Adrenal gland (tissue), 12 donors: ENCODE results near the gene TCERG1L. TPM values are rescaled to one million over a fixed set of nuclear protein-coding genes. Genes with fewer than 3 reads are reported as not detected.

Source experiments
- DNase-seq, 7 donors: peaks; one replicate each; pipeline ENCODE4 v3.0.0-alpha.2; 2019 to 2020
- H3K27ac ChIP-seq, 5 donors: fragments of 200-600 bp; sonication (generic) in 4 of 5; 1 replicate in 3 of 5; 2 replicates in 2 of 5; pipeline versions ENCODE4 v1.5.1 to v1.8.0; 2016 to 2020; ENCODE audit warnings: mild to moderate bottlenecking in 1 of 5
- H3K27me3 ChIP-seq: fragments of 200-600 bp; 2 replicates; pipeline ENCODE4 v1.8.0; 2021
- H3K36me3 ChIP-seq, 2 donors: fragments of 200-600 bp; replicated peaks in 1 of 2; 1 replicate in 1 of 2; 2 replicates in 1 of 2; pipeline versions ENCODE4 v1.5.1 to v1.8.0; 2018 to 2022
- H3K4me1 ChIP-seq, 2 donors: fragments of 200-600 bp; replicated peaks in 1 of 2; 1 replicate in 1 of 2; 2 replicates in 1 of 2; pipeline versions ENCODE4 v1.5.1 to v1.8.0; 2018 to 2021
- H3K4me3 ChIP-seq, 4 donors: fragments of 200-600 bp; sonication (generic) in 3 of 4; one replicate each; pipeline ENCODE4 v1.5.1; 2016 to 2018
- H3K9me3 ChIP-seq, 3 donors: fragments of 200-600 bp; sonication (generic) in 1 of 3; replicated peaks in 1 of 3; 1 replicate in 2 of 3; 2 replicates in 1 of 3; pipeline versions ENCODE4 v1.5.1 to v1.8.0; 2016 to 2021
- CTCF ChIP-seq, 6 experiments: fragments of 450-650 bp in 4 of 6; fragments of 200-600 bp in 2 of 6; sonication (generic) in 1 of 6; IDR thresholded peaks; 1 replicate in 5 of 6; 2 replicates in 1 of 6; pipeline versions ENCODE4 v1.5.1 to v1.8.0; 2016 to 2021; ENCODE audit warnings: antibody characterized with exemption in 6 of 6, mild to moderate bottlenecking in 2 of 6, moderate library complexity in 1 of 6
- POLR2A ChIP-seq, 2 donors: fragments of 450-650 bp; IDR thresholded peaks; one replicate each; pipeline ENCODE4 v1.6.1; 2017; ENCODE audit warnings: antibody characterized with exemption in 2 of 2, mild to moderate bottlenecking in 2 of 2, moderate library complexity in 1 of 2
- WGBS, 4 donors: extraction: QIAGEN DNeasy Blood & Tissue Kit in 2 of 4; methylation state at CpG; one replicate each; pipeline versions ENCODE4 v1.1.5 to v1.1.7; 2013 to 2017; 5-methylcytosine and 5-hydroxymethylcytosine counted together
- intact Hi-C, 2 donors: fragments of 100-400 bp; cut with DNase I; formaldehyde crosslinking; loops; one replicate each; pipeline versions ENCODE4 v1.14.1 to v1.15.0; 2022 to 2023
- polyA plus RNA-seq, 3 donors: library from polyadenylated mRNA; stranded (reverse); fragments of 200-250 nt in 2 of 3; fragments of 350-450 nt in 1 of 3; fragmentation: Illumina TruSeq in 1 of 3; extraction: RNeasy Lipid Tissue Mini Kit (QIAGEN cat#74804) in 1 of 3; gene quantifications; one replicate each; pipeline ENCODE4 v1.2.3, GENCODE V29; 2013 to 2014
- total RNA-seq, 9 donors: library from RNA; depleted of rRNA in 4 of 9; stranded (reverse); fragments of >200 nt in 4 of 9; fragments of 120-200 nt in 1 of 9; fragmentation: NEBNext Ultra II Directional in 1 of 9; extraction: Animal tissue kit (Norgen Biotek cat#: 25700) in 1 of 9; gene quantifications; one replicate each; pipeline versions ENCODE4 v1.1.0 to v1.2.4, GENCODE V29; 2013 to 2023
- donor health status: healthy with polysubstance abuse.
- donor health status: Bipolar disorder and iron deficiency.
- donor health status: DM: yes; HTN: yes; CAD: no.
- donor health status: DM: no; HTN: no; CAD: no.
- donor health status: DM: no; HTN: no; CAD: no.
- donor health status: DM: yes; HTN: yes; CAD: no.

The TCERG1L gene
- total and polyA plus RNA-seq, 12 donors: 0.17 to 3.4 (median 0.97) TPM

DNA sequence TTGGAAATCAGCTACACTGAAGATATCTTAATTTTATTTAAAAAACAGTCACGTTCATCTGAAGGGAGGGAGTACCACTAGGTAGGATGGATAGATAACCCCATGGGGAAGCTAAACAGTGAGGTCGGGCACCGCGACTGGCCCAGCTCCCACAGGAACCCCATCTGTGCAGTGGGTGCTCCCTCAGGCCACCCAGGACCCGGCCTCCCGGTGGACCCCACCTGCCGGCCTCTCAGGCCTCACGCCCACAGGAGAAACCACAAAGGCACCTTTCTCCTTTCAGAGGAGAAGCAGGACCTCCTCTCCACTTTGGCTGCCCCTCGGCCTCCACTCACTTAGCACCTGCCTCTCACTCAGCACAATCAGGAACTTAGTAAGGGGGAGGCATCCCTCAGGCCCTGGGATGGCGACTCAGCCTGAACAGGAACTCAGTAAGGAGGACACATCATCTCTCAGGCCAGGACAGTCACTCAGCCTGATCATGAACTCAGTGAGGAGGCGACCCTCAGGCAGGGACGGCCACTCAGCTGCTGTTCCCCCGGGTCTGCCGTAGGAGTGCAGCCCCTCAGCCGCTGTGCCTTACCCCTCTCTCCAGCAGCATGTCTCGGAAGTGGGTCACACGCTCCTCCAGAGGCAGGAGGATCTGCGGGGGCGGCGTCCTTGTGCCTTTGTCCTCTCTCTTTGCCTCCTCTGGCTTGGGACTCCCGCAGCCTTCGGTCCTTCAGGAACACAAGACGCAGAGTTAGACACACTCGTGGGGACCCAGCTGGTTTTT, 195.1 kb downstream of the TCERG1L start:
- Histone ChIP-seq H3K4me1 (peaks cover 0 to 5% of the 10 kb centered on the region in 2 donors), H3K4me3 (no peak overlapping the region), H3K27me3 (no peaks in the 10 kb centered on the region), H3K36me3 (no peaks in the 10 kb centered on the region), H3K9me3 (no peaks in the 10 kb centered on the region), H3K27ac (no peak overlapping the region)
- DNase-seq: no peak
- 85 to 91% (median 89%) methylated on average over 15 to 24 of the region's 24 CpGs for WGBS, 4 donors
- no peak for TF ChIP-seq CTCF (IDR thresholded peaks at IDR 0.05)
- no peak for TF ChIP-seq POLR2A (IDR thresholded peaks at IDR 0.05)
- intact Hi-C loops: no loop called here

GRCh38 chr10:131115801-131116200, 195.7 kb downstream of the TCERG1L start:
- Histone ChIP-seq H3K4me1 (peaks cover 0 to 7% of the 10 kb centered on the region in 2 donors), H3K4me3 (no peak overlapping the region), H3K9me3 (no peaks in the 10 kb centered on the region), H3K27ac (no peak overlapping the region), H3K36me3 (no peaks in the 10 kb centered on the region), H3K27me3 (no peaks in the 10 kb centered on the region)
- TF ChIP-seq CTCF (IDR thresholded peaks at IDR 0.05): no peak
- TF ChIP-seq POLR2A (IDR thresholded peaks at IDR 0.05): no peak
- intact Hi-C loops: no loop called here
- DNase-seq: no peak
- 31 to 87% (median 83%) methylated on average over 1 to 4 of the region's 4 CpGs for WGBS, 4 donors

DNA sequence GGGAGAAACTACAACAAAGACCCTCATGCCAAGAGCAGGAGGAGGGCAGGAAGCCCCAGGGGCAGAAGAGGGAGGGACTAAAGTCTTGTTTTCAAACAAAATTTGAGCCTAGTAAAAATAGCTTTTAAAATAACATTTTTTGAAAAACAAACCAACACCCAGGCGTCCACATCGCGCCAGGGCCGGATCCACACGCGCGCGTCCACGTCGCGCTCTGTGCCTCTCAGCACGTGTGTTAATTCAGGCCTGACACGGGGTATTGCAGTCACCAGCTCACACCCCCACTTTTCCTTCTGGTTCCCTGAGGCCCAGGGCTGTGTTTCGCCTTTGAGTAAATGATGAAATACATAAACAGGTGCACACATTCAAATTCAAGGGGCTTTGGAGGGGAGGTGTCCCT, 196.2 kb downstream of the TCERG1L start:
- 94 to 95% (median 95%) methylated on average over 14 of the region's 14 CpGs for WGBS, 4 donors
- Histone ChIP-seq H3K27ac (no peak overlapping the region), H3K27me3 (no peaks in the 10 kb centered on the region), H3K4me3 (no peak overlapping the region), H3K9me3 (no peaks in the 10 kb centered on the region), H3K36me3 (no peaks in the 10 kb centered on the region), H3K4me1 (peaks cover 0 to 10% of the 10 kb centered on the region in 2 donors)
- no peak for DNase-seq
- intact Hi-C loops: no loop called here
- TF ChIP-seq POLR2A (IDR thresholded peaks at IDR 0.05) (no peak), CTCF (IDR thresholded peaks at IDR 0.05) (no peak)

DNA sequence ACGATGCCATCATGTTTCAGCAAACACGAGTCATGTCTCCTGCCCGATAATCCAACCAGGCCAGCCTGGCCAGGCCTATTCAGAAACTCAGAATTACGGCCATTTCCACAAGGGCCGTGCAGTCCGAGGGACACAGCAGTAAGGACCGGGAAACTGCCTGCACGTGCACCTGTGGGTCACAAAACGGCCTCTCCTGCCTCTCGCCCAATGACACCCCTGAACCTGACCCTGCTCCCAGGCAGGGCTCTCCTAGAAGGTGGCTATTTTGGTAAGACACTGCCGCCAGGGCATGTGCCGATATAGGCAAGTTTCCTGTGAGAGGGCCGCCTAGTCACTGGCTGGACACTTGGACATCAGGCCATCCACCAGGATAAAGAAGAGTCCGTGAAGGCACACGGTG, 196.7 kb downstream of the TCERG1L start:
- Histone ChIP-seq H3K9me3 (no peaks in the 10 kb centered on the region), H3K4me3 (no peak overlapping the region), H3K36me3 (no peaks in the 10 kb centered on the region), H3K27me3 (no peaks in the 10 kb centered on the region), H3K27ac (no peak overlapping the region), H3K4me1 (peaks cover 0 to 11% of the 10 kb centered on the region in 2 donors)
- intact Hi-C loops: no loop called here
- no peak for TF ChIP-seq POLR2A (IDR thresholded peaks at IDR 0.05)
- TF ChIP-seq CTCF (IDR thresholded peaks at IDR 0.05): no peak
- whole genome bisulfite sequencing, 4 donors: 88 to 96% (median 93%) methylated on average over 12 to 15 of the region's 15 CpGs
- DNase-seq: no peak
